Measurements from ENCODE around the gene RNF150.

GRCh38 chr4:141023051-141023450 lies 110.2 kb downstream of the RNF150 start:
- TF ChIP-seq POLR2A (IDR thresholded peaks at IDR 0.05): no peak
- no peak for TF ChIP-seq CTCF (IDR thresholded peaks at IDR 0.05 in 4 of 5, conservative IDR thresholded peaks at IDR 0.05 in 1 of 5)
